Measurements from ENCODE around the gene DPEP1.
"Not testable (repeated sequence)": the region's sequence is repeated elsewhere in the genome, so short reads cannot be mapped to it uniquely, and the experiment has no call there.

Gene DPEP1

DNA sequence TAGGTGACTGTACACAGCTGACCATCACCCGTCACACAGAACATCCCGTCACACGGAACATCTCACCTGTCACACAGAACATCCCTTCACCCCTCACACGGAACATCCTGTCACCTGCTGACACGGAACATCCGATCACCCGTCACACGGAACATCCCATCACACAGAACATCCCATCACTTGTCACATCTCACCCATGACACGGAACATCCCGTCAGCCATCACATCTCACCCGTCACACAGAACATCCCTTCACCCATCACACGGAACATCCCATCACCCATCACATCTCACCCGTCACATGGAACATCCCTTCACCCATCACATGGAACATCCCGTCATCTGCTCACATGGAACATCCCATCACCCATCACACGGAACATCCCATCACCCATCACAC is 34.1 kb upstream of the DPEP1 start:
- DNase-seq: no peak

DNA sequence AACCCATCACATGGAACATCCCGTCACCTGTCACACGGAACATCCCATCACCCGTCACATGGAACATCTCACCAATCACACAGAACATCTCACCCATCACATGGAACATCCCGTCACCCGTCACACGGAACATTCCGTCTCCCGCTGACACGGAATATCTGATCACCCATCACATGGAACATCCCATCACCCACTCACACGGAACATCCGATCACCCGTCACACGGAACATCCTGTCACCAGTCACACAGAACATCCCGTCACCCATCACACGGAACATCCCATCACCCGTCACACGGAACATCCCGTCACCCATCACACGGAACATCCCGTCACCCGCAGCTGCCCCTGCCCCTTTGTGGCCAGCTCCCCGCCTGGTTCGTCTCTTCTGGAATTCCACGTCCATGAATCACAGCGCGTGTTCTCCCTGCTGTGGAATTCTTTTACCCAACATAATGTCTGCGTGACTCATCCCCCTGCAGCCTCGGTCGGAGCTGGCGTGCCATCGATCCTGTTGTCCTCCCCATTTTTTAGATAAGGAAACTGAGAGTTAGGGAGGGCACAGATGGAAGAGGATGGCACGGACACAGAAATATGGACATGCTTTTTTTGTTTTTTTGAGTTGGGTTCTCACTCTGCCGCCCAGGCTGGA is 32.3 kb upstream of the DPEP1 start:
- DNase-seq: no peak

DNA sequence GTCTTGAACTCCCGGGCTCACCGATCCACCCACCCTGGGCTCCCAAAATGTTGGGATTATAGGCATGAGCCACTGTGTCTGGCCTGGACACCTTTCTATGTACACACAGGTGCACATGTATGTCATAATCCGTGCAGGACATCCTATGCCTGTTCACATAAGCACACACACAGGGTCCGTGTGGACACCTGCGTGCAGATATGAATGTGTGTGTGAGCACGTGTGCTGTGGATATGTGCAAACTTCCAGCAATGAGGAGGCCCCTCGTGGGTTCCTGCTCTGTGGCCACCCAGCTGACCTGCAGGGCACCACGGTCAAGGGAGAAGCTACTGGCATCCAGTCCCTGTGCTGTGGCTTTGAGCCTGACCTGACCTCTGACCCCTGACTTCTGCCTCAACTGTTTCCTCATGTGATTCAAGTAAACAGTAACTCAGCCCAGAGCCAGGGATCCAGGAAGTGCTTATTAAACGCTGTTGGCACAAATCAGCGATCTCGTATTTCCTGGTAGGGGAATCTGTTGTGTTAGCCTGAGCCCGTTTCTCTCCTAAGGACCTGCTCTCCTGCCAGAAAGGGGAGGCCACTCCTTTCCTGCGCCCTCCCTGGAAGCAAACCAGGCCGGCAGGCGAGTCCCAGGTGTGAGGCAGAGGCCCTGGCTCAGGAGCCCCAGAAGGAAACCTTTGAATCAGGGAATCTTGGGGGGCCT is 31.4 kb upstream of the DPEP1 start:
- no peak for DNase-seq

DNA sequence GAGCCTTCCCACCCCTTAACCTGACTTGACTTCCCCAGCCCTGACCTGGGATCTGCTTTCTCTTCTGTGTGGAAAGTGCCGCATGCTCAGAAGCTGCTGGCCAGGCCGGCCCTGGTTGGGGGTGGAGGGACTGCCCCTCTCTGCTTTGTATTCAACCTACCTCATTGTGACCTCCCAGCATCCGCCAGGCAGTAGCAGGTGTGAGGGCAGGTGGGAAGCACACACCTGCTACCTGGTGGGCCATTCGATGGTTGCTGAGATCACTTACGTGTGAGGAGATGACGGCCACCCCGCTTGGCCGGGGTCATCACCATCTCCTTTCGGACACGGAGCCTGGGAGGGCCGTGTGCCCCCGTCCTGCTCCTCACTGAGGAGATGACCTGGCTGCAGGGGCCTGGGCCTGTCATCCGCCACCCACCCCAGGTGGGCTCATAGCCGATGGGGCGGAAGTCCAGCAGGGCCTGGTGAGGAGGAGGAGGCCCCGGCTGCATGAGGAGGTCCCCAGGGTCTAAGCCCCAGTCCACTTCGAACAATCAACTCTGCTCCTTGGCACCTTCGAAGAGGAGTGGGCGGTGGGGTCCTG is 30.7 kb upstream of the DPEP1 start:
- no peak for DNase-seq

DNA sequence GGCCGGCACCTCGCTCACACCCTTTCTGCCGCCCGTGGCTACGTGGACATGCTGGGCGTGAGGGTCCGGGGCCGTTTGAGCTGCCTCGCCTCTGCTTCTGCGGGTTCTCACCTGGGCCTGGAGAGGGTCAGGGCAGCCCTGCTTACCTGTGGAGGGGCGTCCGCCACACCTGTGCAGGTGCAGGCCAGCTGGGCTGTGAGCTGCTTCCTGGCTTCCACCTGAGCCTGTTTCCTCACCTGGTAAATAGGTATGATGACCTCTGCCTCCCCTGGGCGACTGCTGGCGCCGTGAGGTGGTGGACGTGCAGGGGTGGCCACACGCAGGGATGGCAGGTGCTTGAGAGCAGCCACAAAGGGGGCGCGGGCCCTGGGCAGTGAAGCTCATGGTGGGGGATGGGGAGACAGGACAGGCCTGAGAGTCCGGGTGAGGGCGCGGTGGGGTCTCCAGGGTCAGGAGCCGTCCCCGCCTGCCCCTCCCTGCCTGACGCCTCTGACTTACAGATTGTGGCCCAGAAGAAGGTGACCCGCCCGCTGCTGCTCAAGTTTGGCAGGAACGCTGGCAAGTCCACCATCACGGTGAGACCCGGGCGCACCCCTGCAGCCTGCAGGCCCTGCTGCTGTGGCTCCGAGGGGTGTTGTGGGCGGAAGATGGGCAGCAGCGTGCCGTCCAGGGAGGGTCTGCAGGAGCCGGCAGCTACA is 30.1 kb upstream of the DPEP1 start:
- DNase-seq: no peak

DNA sequence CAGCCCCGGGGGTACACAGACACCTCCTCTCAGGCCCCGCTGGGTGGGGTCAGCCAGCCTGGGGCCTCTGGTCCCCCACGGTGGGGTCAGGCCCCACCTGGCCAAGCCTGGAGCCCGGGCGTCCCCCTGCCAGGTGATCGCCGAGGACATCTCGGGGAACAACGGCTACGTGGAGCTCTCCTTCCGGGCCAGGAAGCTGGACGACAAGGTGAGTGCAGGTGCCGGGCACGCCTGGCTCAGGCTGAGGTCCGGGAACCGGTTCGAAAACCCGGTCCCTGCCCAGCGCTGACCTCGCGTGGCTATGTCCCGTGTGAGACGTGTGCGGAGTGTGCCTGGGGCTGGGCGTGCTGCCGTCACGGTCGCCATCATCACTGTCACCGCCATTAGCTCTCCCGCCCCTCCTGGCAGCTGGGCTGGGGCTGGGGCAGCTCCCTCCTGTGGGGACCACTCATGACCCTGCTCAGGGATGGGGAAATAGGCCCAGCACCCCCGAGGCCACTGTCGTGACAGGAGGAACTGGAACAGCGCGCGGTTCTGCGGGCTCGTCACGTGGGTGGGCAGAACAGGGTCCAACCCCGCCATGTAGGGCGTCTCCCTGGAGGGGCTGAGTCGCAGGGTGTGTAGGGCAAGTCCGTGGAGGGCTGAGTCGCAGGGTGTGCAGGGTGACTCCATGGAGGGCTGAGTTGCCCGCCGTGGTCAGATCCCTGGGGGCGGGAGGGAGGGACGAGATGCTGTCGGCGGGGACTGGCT is 29.4 kb upstream of the DPEP1 start:
- no peak for DNase-seq

DNA sequence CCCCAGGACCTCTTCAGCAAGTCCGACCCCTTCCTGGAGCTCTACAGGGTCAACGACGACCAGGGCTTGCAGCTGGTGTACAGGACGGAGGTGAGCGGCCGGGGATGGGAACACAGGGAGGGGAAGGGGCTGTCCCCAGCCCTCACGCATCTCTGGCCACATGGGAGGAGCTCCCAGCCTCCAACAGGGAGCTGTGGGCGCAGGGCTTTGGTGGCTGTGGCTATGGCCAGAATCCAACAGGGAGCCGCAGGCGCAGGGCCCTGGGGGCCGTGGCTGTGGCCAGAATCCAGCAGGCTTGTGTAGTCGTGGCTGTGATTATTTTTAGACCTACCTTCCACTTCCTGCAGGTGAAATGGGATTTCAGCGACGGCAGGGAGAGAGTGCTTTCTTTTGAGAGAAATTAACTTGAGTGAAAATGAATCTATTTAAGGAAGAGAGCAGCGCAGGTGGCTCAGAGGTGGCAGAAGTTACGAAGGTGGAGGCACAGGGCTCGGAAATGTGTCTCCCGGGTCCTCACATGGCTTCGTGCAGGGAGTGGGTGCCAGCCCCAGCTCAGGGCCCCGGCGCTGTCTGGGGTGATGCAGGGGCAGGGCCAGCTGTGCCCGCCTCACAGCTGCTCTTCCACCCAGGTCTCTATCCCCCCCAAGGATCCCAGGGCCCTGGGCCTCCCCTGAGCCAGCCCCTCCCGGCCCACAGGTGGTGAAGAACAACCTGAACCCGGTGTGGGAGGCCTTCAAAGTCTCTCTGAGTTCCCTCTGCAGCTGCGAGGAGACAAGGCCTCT is 28.5 kb upstream of the DPEP1 start:
- no peak for DNase-seq

DNA sequence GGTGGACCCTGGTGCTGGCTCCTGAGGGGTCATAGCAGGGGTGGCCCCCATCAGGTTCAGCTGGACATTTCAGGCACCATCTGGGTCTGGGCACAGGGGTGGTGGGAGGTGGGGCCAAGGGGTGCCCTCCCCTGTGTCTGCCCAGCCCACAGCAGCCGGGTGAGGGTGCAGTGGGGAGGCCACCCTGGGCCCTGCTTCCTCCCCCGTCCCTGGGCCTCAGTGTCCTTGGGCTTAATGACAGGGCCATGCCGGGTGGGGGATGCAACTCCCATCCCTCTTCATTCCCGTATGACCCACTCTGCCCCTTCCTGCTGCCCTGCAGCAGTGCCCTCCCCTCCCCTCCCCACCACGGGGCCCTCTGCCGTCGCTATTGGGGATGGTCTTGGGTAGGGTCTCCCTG is 27.2 kb upstream of the DPEP1 start:
- no peak for DNase-seq

DNA sequence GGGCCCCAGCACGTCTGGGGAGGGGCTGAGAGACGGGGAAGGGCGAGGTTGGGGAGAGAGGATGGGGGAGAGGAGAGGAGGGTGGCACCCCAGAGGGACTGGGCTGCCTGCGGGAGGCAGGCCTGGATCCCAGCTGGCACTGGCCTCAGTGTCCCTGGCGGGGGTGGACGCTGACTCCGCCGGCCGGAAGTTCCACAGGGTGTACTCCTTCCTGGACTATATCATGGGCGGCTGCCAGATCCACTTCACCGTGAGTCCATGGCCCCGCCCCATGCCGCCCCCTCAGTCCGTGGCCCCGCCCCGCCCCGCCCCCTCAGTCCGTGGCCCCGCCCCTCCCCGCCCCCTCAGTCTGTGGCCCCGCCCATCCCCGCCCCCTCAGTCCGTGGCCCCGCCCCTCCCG is 26.6 kb upstream of the DPEP1 start:
- no peak for DNase-seq

DNA sequence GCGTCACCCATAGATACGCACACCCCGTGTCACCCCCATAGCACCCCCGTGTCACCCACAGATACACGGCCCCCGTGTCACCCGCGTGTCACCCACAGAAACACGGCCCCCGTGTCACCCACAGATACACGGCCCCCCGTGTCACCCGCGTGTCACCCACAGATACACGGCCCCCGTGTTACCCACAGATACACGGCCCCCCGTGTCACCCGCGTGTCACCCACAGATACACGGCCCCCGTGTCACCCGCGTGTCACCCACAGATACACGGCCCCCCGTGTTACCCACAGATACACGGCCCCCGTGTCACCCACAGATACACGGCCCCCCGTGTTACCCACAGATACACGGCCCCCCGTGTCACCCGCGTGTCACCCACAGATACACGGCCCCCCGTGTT is 25.8 kb upstream of the DPEP1 start:
- DNase-seq: not testable (repeated sequence)

DNA sequence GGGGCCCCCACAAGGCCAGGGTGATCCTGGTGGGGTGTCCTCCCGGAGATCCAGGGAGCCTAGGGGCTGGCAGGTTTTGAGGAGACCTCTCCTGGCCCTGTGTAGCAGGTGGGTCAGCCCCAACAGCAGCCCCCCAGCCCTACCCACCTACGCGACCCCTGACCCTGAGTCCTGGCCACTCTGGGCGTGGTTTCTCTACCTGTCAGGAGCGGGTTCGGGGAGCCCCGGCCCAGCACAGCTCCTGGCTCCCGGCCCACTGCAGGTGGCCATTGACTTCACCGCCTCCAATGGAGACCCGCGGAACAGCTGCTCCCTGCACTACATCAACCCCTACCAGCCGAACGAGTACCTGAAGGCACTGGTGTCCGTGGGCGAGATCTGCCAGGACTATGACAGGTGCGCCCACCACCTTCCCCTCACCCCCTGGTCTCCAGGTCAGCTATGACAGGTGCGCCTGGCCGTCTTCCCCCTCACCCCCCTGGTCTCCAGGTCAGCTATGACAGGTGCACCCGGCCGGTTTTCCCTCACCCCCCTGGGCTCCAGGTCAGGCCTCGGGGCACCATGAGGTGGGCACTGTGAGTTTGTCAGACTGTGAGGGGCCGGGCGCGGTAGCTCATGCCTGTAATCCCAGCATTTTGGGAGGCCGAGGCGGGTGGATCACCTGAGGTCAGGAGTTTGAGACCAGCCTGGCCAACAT is 24.9 kb upstream of the DPEP1 start:
- no peak for DNase-seq

DNA sequence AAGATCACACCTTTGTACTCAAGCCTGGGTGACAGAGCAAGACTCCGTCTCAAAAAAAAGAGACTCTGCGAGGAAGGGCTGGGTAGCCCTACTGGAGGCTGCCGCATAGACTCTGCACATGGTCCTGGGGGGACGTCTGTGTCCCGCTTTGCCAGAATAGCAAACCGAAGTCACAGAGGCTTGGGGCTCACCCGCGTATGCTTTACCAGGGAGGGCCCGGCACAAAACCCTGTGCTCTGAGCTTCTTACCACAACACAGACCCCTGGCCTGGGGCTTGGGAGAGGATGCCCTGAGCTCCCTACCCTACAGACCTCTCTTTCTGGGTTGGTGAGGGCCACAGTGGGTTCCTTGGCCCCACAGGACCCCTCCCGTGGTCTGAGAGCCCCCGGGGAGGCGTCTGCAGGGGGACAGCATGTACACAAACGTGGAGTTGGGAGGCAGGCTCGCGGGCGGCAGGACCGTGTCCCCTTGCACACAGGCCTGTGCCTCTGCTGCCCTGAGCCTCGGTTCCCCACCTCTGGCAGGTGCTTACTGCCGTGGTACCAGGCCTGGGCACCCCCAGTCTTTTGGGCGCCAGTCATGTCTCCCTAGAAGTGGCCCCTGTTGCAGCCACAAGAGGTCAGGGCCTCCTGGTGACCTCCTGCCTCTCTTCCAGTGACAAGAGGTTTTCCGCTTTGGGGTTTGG is 24.1 kb upstream of the DPEP1 start:
- DNase-seq: no peak

DNA sequence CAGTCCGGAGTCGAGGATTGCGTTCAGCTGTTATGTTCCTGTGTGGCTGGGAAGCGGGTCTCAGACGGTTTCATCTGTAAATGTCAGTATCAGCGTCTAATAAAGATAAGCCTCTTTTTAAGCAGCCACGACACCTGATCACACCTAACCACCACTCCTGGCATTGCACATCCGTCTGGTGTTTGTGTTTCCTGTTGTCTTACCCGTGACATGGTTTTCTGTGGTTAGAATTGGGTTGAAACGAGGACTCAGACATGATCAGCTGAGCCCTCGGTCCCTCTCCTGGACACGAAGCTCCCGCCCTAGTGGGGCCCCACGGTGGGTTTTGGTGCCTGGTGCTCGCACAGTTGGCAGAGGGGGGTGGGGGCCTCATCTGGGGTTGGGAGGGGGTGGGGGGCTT is 19.6 kb upstream of the DPEP1 start:
- peak; percentile 34 for DNase-seq

DNA sequence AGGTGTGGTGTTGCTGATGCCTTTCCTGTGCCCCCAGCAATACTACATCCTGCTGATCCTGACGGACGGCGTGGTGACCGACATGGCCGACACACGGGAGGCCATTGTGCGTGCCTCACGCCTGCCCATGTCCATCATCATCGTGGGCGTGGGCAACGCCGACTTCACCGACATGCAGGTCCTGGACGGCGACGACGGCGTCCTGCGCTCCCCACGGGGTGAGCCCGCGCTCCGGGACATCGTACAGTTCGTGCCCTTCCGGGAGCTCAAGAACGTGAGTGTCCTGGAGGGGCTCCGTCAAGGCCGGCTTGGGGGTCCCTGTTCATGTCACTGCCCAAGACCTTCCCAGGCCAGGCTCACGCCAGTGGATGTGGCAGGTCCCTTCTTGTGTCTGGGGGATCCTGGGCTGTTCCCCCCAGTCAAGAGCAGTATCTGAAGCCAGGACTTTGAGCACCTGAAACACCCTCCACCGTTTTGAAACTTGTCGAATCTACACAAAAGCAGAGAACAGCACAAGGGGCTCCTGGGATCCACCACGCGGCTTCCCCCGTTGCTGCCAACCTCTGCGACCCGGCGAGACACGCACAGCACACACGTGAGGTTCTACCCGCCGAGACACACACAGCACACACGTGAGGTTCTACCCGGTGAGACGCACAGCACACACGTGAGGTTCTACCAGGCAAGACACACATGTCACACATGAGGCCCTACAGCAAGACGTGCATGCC is 17.9 kb upstream of the DPEP1 start:
- no peak for DNase-seq

DNA sequence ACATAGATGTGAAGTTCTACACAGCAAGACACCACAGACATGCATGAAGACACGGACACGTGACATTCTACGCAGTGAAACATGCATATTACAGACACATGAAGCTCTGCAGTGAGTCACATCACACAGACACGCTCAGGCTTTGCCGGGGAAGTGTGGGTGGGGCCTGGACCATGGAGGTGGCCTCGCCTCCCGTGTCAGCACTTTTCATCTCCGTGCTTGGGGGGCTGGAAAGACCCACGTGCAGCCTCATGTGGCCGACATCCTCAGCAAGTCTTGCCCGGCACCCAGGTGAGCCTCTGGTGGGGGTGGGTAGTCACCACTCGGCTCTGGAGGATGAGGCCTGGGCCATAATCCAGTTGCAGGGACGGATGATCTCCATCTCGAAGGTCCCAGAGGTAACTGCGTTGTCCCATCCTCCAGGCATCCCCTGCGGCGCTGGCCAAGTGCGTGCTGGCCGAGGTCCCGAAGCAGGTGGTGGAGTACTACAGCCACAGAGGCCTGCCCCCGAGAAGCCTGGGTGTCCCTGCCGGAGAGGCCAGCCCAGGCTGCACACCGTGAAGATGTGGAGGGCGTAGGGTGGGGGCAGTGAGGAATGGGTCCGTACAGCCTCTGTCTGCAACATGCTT is 17.3 kb upstream of the DPEP1 start:
- DNase-seq: no peak

DNA sequence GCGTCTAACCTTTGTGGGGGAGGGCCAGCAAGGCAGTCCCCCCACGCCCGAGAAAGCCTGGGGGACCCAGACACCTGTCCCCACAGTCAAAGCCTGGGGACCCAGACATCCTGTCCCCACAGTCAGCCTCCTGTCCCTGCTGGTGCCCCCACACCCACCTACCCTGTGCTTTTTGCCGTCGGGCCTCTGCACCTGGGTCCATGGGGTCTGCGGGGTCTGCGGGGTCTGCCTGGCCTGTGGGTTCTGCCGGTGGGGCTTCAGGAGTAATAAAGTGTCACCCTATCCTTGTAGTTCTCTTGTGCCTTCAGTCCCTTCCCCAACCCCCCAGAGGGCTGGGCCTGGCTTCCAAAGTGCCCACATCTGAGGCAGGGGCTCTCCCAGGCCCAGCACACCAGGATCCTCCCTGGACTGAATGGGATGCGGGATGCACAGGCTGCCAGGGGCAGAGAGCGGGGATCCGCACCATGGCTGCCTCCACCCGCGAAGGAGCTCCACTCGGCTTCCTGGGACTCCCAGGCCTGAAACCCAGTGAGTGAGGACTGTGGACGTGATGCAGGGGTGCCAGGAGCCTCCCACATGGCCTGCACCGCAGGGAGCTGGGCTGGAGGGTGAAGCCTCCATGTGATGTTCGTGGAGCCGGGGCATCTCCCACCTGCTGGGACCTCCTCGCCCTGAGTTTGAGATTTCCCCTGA is 16.3 kb upstream of the DPEP1 start:
- DNase-seq: no peak

DNA sequence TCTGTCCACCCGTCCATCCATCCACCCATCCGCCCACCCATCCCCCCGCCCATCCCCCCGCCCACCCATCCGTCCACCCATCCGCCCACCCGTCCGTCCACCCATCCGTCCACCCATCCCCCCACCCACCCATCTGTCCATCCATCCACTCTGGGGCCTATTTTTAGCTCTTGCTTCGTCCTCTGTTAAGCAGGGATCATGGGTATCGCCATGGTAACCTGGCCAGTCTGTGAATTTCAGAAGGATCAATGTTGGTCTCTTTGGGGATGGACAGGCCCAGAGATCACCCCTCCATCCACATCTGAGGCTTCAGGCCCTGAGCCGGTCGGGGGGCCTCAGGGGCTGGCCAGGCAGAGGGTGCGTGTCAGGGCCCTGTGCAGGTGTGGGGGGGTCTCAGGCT is 15.2 kb upstream of the DPEP1 start:
- DNase-seq: no peak

DNA sequence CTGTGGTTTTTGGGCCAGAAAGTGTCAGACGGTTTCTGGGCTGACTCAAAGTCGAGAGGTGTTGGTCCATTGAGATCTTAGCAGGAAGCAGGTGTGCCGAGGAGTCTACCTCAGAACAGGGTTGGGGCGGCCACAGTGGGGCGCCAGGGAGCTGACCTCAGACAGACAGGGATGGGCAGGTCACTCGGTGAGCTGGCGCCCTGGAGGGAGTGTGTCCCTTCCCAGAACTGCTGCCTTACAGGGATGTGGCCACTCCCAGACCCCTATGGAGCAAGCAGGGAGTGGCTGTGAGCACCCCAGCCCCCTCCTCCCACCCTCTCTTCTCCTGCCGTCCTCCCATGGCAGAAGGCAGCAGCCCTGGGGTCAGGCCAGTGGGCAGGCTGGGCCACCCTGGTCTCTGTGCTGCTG is 14.0 kb upstream of the DPEP1 start:
- DNase-seq: peak; percentile 41

DNA sequence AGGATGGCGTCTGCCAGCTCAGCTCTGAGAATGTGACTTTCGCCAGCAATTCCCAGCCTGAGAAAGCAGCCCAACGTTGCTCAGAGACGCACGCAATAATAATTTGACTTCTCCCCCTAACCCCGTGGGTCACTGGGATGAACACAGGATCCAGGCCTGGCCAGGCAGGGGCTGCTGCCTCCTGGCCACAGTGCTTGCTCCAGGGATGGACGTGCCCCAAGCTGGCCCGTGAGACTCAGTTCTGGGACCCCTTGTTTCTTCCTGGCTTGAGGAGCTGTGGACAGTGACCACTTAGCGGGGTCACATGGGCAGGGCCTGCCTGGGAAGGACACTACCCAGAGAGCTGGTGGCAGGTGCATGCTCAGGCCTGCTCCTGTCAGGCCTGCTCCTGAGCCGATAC is 13.5 kb upstream of the DPEP1 start:
- no peak for DNase-seq
